NB4 (cell line): ENCODE data around the gene KIRREL3.

Experiments used
- MYC ChIP-seq: IDR thresholded peaks from 2 replicates; pipeline ENCODE4 v1.6.1; 2011; ENCODE audit warnings: low read depth, low read length
- POLR2A ChIP-seq: IDR thresholded peaks from 2 replicates; pipeline ENCODE4 v1.6.1; 2011; ENCODE audit warnings: mild to moderate bottlenecking; ENCODE audit not compliant: insufficient read length; ENCODE audit errors: extremely low read depth
- TF ChIP-seq, protein P1 (sequence below): IDR thresholded peaks from one replicate; pipeline ENCODE4 v1.5.1; 2012; ENCODE audit warnings: low read depth, low read length

- TF ChIP-seq MYC (no peak), POLR2A (no peak)
- TF ChIP-seq, protein P1, sequence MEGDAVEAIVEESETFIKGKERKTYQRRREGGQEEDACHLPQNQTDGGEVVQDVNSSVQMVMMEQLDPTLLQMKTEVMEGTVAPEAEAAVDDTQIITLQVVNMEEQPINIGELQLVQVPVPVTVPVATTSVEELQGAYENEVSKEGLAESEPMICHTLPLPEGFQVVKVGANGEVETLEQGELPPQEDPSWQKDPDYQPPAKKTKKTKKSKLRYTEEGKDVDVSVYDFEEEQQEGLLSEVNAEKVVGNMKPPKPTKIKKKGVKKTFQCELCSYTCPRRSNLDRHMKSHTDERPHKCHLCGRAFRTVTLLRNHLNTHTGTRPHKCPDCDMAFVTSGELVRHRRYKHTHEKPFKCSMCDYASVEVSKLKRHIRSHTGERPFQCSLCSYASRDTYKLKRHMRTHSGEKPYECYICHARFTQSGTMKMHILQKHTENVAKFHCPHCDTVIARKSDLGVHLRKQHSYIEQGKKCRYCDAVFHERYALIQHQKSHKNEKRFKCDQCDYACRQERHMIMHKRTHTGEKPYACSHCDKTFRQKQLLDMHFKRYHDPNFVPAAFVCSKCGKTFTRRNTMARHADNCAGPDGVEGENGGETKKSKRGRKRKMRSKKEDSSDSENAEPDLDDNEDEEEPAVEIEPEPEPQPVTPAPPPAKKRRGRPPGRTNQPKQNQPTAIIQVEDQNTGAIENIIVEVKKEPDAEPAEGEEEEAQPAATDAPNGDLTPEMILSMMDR = no peak
These were observed 98.8 kb downstream of the KIRREL3 start for GRCh38 chr11:126901783-126902182.
